Spleen (tissue), 11 donors: ENCODE data around the gene DDX52. TPM values are rescaled to one million over a fixed set of nuclear protein-coding genes. Genes with fewer than 3 reads are reported as not detected.
"Not testable (repeated sequence)": the region's sequence is repeated elsewhere in the genome, so short reads cannot be mapped to it uniquely, and the experiment has no call there.

Experiments used
- DNase-seq: peaks from one replicate; pipeline ENCODE4 v3.0.0-alpha.2; 2020
- H3K27ac ChIP-seq, 8 donors: fragments of 200-600 bp; sonication (generic) in 7 of 8; 1 replicate in 4 of 8; 2 replicates in 4 of 8; pipeline versions ENCODE4 v1.5.0 to v1.8.0; 2016 to 2021; ENCODE audit warnings: inconsistent platforms in 4 of 8, mild to moderate bottlenecking in 4 of 8, moderate library complexity in 1 of 8
- H3K27me3 ChIP-seq, 7 donors: fragments of 200-600 bp; sonication (generic) in 6 of 7; replicated peaks in 1 of 7; 1 replicate in 4 of 7; 2 replicates in 3 of 7; pipeline versions ENCODE4 v1.5.0 to v1.8.0; 2016 to 2021; ENCODE audit warnings: inconsistent platforms in 3 of 7, mild to moderate bottlenecking in 1 of 7
- H3K36me3 ChIP-seq, 6 donors: fragments of 200-600 bp; sonication (generic) in 5 of 6; 1 replicate in 4 of 6; 2 replicates in 2 of 6; pipeline versions ENCODE4 v1.5.0 to v1.8.0; 2016 to 2021; ENCODE audit warnings: inconsistent platforms in 2 of 6
- H3K4me1 ChIP-seq, 6 donors: fragments of 200-600 bp; sonication (generic) in 5 of 6; 1 replicate in 3 of 6; 2 replicates in 3 of 6; pipeline versions ENCODE4 v1.5.0 to v1.8.0; 2016 to 2021; ENCODE audit warnings: inconsistent platforms in 3 of 6
- H3K4me3 ChIP-seq, 8 donors: fragments of 200-600 bp; sonication (generic) in 7 of 8; 1 replicate in 4 of 8; 2 replicates in 4 of 8; pipeline versions ENCODE4 v1.5.0 to v1.8.0; 2016 to 2021; ENCODE audit warnings: inconsistent platforms in 4 of 8, mild to moderate bottlenecking in 4 of 8, moderate library complexity in 2 of 8
- H3K9me3 ChIP-seq, 8 donors: fragments of 200-600 bp; sonication (generic) in 7 of 8; 1 replicate in 4 of 8; 2 replicates in 4 of 8; pipeline versions ENCODE4 v1.5.0 to v1.8.0; 2016 to 2021; ENCODE audit warnings: inconsistent platforms in 4 of 8
- CTCF ChIP-seq, 11 experiments: fragments of 200-600 bp in 7 of 11; fragments of 450-650 bp in 4 of 11; sonication (generic) in 4 of 11; IDR thresholded peaks in 8 of 11; conservative IDR thresholded peaks in 3 of 11; 1 replicate in 7 of 11; 2 replicates in 4 of 11; pipeline versions ENCODE4 v1.4.0 to v1.8.0; 2016 to 2021; ENCODE audit warnings: antibody characterized with exemption in 11 of 11, inconsistent platforms in 4 of 11, mild to moderate bottlenecking in 1 of 11
- POLR2A ChIP-seq, 3 donors: fragments of 450-650 bp; IDR thresholded peaks; one replicate each; pipeline ENCODE4 v1.5.1; 2017; ENCODE audit warnings: antibody characterized with exemption in 3 of 3, mild to moderate bottlenecking in 1 of 3
- POLR2AphosphoS5 ChIP-seq, 3 donors: sonication (generic); formaldehyde crosslinking; IDR thresholded peaks; one replicate each; pipeline ENCODE4 v1.5.1; 2017; ENCODE audit warnings: antibody characterized with exemption in 3 of 3
- WGBS, 5 donors: extraction: QIAGEN DNeasy Blood & Tissue Kit in 3 of 5; methylation state at CpG; one replicate each; pipeline versions ENCODE4 v1.1.5 to v1.1.7; 2013 to 2018; 5-methylcytosine and 5-hydroxymethylcytosine counted together
- intact Hi-C: fragments of 100-400 bp; cut with DNase I; formaldehyde crosslinking; loops from one replicate; pipeline ENCODE4 v1.15.0; 2023; ENCODE audit warnings: low total_unique reads
- polyA plus RNA-seq, 3 donors: library from polyadenylated mRNA; stranded (reverse); fragments of 200-250 nt; gene quantifications; one replicate each; pipeline ENCODE4 v1.2.1, GENCODE V29; 2013
- total RNA-seq, 7 donors: library from RNA; depleted of rRNA in 3 of 7; stranded (reverse); fragments of >200 nt in 3 of 7; fragmentation: NEBNext Ultra II Directional in 4 of 7; extraction: Animal tissue kit (Norgen Biotek cat#: 25700) in 4 of 7; gene quantifications; one replicate each; pipeline versions ENCODE4 v1.1.0 to v1.2.1, GENCODE V29; 2016 to 2021
- donor health status: healthy with polysubstance abuse.
- donor health status: DM: no; HTN: no; CAD: no; lungs with moderate emphysema.
- donor health status: DM: no; HTN: no; CAD: no.
- donor health status: Bipolar disorder and iron deficiency.
- donor health status: healthy.
- donor health status: DM: no; HTN: no; CAD: no.
- donor health status: DM: yes; HTN: yes; CAD: no.

Gene DDX52
- total and polyA plus RNA-seq, 10 donors, result 7.8 to 28.1 (median 19.7) TPM

- peaks cover 0 to 29% (median 23%) of the 10 kb centered on the region in 6 donors for H3K36me3 ChIP-seq
- no peak for DNase-seq
- peak overlapping the region in 7 of 8 donors; percentile 75 to 91 (median 88) for H3K27ac ChIP-seq
- peak overlapping the region in 6 of 8 donors; percentile 52 to 95 (median 78) for H3K4me3 ChIP-seq
- TF ChIP-seq CTCF (IDR thresholded peaks at IDR 0.05 in 8 of 11, conservative IDR thresholded peaks at IDR 0.05 in 3 of 11) (no peak), POLR2A (IDR thresholded peaks at IDR 0.05) (no peak), POLR2AphosphoS5 (IDR thresholded peaks at IDR 0.05) (no peak)
- peaks cover 25 to 59% (median 38%) of the 10 kb centered on the region in 6 donors for H3K4me1 ChIP-seq
- H3K9me3 ChIP-seq, result no peaks in the 10 kb centered on the region
- peaks cover 0 to 44% (median 0%) of the 10 kb centered on the region in 7 donors for H3K27me3 ChIP-seq
- WGBS, 5 donors, result 25 to 51% (median 27%) methylated on average over 3 of the region's 3 CpGs
- intact Hi-C loops, result no loop called here
These were observed 623 bp upstream of the DDX52 start for GRCh38 chr17:37643869-37644268.

- Histone ChIP-seq H3K27me3 (peaks cover 0 to 38% (median 0%) of the 10 kb centered on the region in 7 donors), H3K4me3 (peak overlapping the region; percentile 52 to 95 (median 78)), H3K27ac (peak overlapping the region; percentile 75 to 91 (median 88)), H3K9me3 (no peaks in the 10 kb centered on the region), H3K4me1 (peaks cover 25 to 58% (median 42%) of the 10 kb centered on the region in 6 donors), H3K36me3 (peaks cover 0 to 39% (median 28%) of the 10 kb centered on the region in 6 donors)
- intact Hi-C loops, result no loop called here
- no peak for TF ChIP-seq POLR2A (IDR thresholded peaks at IDR 0.05)
- no peak for TF ChIP-seq CTCF (IDR thresholded peaks at IDR 0.05 in 8 of 11, conservative IDR thresholded peaks at IDR 0.05 in 3 of 11)
- no peak for TF ChIP-seq POLR2AphosphoS5 (IDR thresholded peaks at IDR 0.05)
- 0 to 2% (median 2%) methylated on average over 7 of the region's 7 CpGs for WGBS, 5 donors
- no peak for DNase-seq
These were observed 565 bp downstream of the DDX52 start for GRCh38 chr17:37642681-37643080.

GRCh38 chr17:37640015-37640414 is 3.2 kb downstream of the DDX52 start:
- Histone ChIP-seq H3K27me3 (peaks cover 0 to 13% (median 0%) of the 10 kb centered on the region in 7 donors), H3K27ac (no peak overlapping the region), H3K36me3 (peaks cover 0 to 66% (median 39%) of the 10 kb centered on the region in 6 donors), H3K9me3 (no peaks in the 10 kb centered on the region), H3K4me3 (no peak overlapping the region), H3K4me1 (peaks cover 25 to 62% (median 42%) of the 10 kb centered on the region in 6 donors)
- intact Hi-C loops, result no loop called here
- no peak for TF ChIP-seq CTCF (IDR thresholded peaks at IDR 0.05 in 8 of 11, conservative IDR thresholded peaks at IDR 0.05 in 3 of 11)
- no peak for TF ChIP-seq POLR2AphosphoS5 (IDR thresholded peaks at IDR 0.05)
- TF ChIP-seq POLR2A (IDR thresholded peaks at IDR 0.05), result no peak
- no peak for DNase-seq

GRCh38 chr17:37637956-37638355 is 5.3 kb downstream of the DDX52 start:
- DNase-seq, result no peak
- Histone ChIP-seq H3K27ac (no peak overlapping the region), H3K9me3 (no peaks in the 10 kb centered on the region), H3K4me1 (peaks cover 23 to 48% (median 35%) of the 10 kb centered on the region in 6 donors), H3K27me3 (no peaks in the 10 kb centered on the region), H3K36me3 (peaks cover 0 to 86% (median 44%) of the 10 kb centered on the region in 6 donors), H3K4me3 (no peak overlapping the region)
- intact Hi-C loops, result no loop called here
- TF ChIP-seq CTCF (IDR thresholded peaks at IDR 0.05 in 8 of 11, conservative IDR thresholded peaks at IDR 0.05 in 3 of 11) (no peak), POLR2AphosphoS5 (IDR thresholded peaks at IDR 0.05) (no peak), POLR2A (IDR thresholded peaks at IDR 0.05) (no peak)

GRCh38 chr17:37616430-37616829 is 26.8 kb downstream of the DDX52 start:
- H3K27ac ChIP-seq, intact Hi-C loops, H3K27me3 ChIP-seq, DNase-seq, H3K9me3 ChIP-seq, H3K4me1 ChIP-seq, H3K4me3 ChIP-seq: not testable (repeated sequence)
- 91 to 95% (median 93%) methylated on average over 6 of the region's 6 CpGs for WGBS, 5 donors
- peaks cover 0 to 96% (median 77%) of the 10 kb centered on the region in 6 donors for H3K36me3 ChIP-seq
